8988T (cell line): ENCODE measurements around the gene DPYSL5.
A peak's percentile ranks its signal among the peaks of the same experiment; 100 is the strongest.

Experiments used
- DNase-seq: peaks from one replicate; pipeline ENCODE4 v3.0.0; 2011

DPYSL5 gene

GRCh38 chr2:26934985-26935384 lies 87.1 kb downstream of the DPYSL5 start:
- no peak for DNase-seq

DNA sequence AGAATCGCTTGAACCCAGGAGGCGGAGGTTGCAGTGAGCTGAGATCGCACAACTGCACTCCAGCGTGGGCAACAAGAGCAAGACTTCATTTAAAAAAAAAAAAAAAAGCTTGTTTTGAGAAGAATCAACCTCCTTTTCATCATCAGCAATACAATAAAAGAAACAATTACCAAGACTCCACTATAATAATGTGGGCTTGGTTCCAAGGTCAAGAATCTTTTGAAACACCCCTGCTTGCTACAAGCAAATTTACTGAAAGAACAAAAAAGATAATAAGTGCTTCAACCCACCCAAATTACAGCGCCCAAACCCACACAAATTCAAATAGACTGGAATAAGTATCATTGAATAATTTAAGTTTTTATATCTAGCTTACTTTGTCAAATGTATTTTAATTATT lies 88.9 kb downstream of the DPYSL5 start:
- no peak for DNase-seq

GRCh38 chr2:26938399-26939118 lies 90.6 kb downstream of the DPYSL5 start:
- no peak for DNase-seq

DNA sequence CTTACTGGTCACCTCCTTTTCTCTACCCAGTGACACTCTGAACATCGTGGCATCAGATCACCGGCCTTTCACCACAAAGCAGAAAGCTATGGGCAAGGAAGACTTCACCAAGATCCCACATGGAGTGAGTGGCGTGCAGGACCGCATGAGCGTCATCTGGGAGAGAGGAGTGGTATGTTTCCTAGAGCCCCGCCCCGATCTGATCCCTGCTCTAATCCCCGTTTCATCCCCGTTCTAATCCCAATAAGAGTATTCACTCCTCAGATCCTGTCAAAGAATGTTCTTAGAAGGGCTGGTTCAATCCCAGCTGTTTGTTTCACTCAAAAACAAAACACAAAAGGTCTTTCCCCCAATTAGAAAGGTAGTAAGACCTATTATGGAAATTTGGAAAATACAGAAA lies 92.1 kb downstream of the DPYSL5 start:
- DNase-seq = no peak

GRCh38 chr2:26941486-26941885 lies 93.6 kb downstream of the DPYSL5 start:
- DNase-seq = no peak

- peak; percentile 80 for DNase-seq
These were observed 94.8 kb downstream of the DPYSL5 start for GRCh38 chr2:26942543-26943295.

DNA sequence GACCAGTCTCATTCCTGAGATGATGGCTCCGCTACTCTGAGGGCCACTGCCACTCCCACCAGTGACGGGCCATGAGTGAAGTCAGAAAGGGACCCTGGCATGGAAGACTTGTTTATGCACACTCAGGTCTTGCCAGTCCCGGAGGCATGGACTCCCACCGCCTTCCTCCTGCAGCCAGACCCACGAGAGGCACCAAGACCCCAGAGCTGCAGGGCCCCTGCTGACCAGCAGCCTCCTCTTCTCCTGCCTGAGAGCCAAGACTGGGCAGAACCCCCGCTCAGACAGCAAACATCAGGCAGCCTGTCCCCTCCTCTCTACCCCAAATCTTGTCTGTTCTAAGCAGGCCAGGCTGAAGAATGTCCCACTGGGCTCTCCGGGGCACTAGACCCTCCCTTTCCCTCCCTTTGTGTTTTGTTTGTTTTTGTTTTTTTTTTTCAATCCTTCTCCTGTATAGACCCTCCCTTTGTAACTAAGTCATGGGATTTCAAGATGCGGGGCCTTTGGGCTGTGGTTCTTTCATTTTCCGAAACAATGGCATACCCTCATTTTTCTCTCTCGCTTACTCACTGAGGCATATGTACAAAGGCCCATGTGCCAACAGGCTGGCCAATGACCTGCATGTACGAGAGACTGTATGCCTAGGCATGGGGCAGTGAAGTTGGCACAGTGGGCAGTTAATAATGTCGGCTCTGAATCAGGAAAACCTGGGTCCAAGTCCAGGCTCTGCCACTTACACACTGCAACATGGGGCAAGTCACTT lies 98.2 kb downstream of the DPYSL5 start:
- no peak for DNase-seq

DNA sequence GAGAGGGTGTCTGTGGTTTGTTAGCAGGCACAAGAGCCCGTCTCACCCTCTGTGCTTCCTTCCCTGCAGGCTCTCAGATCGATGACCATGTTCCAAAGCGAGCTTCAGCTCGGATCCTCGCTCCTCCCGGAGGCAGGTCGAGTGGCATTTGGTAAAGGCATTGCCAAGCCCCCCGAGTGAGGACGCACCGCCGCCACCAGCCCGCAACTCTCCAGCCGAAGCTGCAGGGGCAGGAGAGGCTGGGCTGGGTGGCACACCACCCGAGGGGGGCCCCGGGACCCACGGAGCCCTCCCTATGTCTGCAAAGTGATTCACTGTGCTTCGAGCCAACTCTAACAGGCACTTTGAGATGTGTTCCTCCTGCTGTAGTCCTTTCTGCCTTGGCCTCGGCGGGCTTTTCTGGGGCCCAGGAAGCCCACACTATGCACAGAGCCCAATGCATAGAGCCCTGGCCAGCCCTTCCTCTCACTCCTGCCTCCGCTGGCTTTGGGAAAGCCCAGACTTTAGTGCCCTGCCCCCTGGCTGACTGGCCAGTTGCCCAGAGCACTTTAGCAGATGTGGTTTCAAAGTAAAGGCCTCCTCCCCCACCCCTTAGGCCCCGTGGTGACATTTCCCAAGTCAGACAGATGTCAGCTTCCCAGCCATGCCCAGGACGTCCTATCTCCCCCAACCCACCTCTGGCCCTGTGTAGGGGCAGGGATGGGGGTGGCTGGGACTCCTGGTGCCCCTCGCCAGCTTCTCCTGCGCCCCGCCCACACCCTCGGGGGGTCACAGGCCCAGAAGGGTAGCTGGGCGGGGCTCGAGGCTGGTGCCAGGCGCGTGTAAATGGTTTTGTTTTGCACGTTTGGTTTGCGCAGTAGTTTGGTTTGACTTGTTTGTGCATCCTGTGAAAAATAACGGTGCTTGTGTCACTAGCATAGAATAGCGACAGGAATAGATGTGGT lies 99.2 kb downstream of the DPYSL5 start:
- DNase-seq = no peak

DNA sequence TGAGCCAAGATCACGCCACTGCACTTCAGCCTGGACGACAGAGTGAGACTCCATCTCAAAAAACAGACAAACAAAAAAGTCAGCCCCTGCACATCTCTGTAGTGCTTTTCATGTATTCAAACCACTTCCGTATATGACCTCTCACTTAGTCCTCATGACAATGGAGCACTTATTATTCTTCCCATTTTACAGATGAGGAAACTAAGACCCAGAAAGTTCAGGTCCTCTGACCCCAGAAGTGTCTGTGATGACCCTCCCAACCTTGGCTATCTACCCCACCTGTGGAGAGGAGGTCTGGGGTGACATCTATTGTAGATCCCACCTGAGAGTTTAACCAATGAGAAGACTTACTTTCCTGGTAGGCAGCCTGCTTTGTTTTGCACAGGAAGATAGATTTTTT lies 100.9 kb downstream of the DPYSL5 start:
- DNase-seq = no peak

GRCh38 chr2:26950246-26950645 lies 102.3 kb downstream of the DPYSL5 start:
- no peak for DNase-seq

- DNase-seq = no peak
These were observed 103.3 kb downstream of the DPYSL5 start for GRCh38 chr2:26951236-26951635.

- DNase-seq = no peak
These were observed 104.4 kb downstream of the DPYSL5 start for GRCh38 chr2:26952374-26952773.

- DNase-seq = no peak
These were observed 106.2 kb downstream of the DPYSL5 start for GRCh38 chr2:26954135-26954534.

DNA sequence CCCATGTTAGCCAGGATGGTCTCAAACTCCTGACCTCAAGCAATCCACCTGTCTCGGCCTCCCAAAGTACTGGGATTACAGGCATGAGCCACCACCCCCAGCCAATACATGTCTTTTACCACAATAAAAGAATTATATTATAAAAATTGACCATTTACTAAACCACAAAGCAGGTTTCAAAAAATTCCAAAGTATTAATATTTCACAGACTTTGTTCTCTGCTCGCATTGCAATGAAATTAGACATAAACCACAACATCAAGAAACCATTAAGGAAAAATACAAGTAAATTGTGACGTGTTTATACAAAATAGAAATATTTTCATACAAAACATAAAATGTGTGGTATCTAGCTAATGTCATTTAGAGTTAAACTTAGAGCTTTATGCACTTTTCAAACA lies 109.1 kb downstream of the DPYSL5 start:
- no peak for DNase-seq

GRCh38 chr2:26957534-26957933 lies 109.6 kb downstream of the DPYSL5 start:
- no peak for DNase-seq

GRCh38 chr2:26959331-26959730 lies 111.4 kb downstream of the DPYSL5 start:
- DNase-seq = no peak

GRCh38 chr2:26964446-26965130 lies 116.7 kb downstream of the DPYSL5 start:
- DNase-seq = no peak

GRCh38 chr2:26968001-26968400 lies 120.1 kb downstream of the DPYSL5 start:
- no peak for DNase-seq

DNA sequence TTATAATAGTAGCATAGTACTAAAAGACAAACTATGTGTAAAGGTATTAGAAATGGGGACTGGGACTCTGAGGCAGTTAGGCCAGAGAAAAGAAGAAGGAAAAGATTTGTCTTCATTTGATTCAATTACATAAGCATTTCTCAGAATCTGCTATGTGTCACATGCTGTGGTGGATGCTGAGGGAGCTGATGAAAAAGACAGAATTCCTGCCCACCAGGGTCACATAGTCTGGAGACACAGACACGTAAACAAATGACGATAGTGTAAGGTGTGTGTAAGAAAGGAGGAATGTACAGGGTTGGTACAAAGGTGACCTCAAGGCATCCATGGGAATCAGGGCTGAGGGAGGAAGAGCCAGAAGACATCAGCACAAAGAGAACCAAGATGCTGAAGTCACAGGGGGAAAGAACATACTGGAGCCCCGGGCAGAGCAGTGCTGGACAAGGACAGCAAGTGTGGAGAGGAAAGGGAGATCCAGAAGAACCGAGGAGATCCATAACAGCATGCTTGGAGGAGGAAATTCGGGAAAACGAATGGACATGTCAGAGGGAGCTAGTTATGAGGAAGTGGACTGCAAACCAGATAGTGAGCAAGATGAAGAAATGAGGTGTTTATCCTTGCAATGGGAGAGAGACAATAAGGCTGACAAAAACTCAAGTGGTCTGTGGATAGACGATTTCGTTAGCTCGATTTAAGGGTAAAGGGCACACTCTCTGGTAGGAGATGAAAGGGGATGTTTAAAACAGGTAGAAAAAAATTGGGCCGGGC lies 121.3 kb downstream of the DPYSL5 start:
- no peak for DNase-seq

- DNase-seq = peak; percentile 80
These were observed 122.5 kb downstream of the DPYSL5 start, which contains the start of gene MAPRE3 for GRCh38 chr2:26970244-26970927. Gene MAPRE3 (plus strand): TSS chr2:26970637. CDS start chr2:27022219, 51,582 bp downstream.
